Suprapubic skin (tissue), 4 donors: ENCODE results near the gene KIF12.

Source experiments
- POLR2A ChIP-seq, 2 donors: fragments of 450-650 bp; IDR thresholded peaks; one replicate each; pipeline ENCODE4 v1.6.1; 2017; ENCODE audit warnings: antibody characterized with exemption in 2 of 2, mild to moderate bottlenecking in 2 of 2, moderate library complexity in 2 of 2
- POLR2AphosphoS5 ChIP-seq, 3 donors: sonication (generic); formaldehyde crosslinking; IDR thresholded peaks; one replicate each; pipeline ENCODE4 v1.6.1; 2017; ENCODE audit warnings: antibody characterized with exemption in 3 of 3

GRCh38 chr9:114071197-114071795 lies 27.8 kb downstream of the KIF12 start:
- no peak for TF ChIP-seq POLR2AphosphoS5 (IDR thresholded peaks at IDR 0.05)
- no peak for TF ChIP-seq POLR2A (IDR thresholded peaks at IDR 0.05)
